DOHH2 (cell line): ENCODE data around the gene MOK.

Experiments
- H3F3A ChIP-seq: fragments of 200-600 bp; sonication (generic), shearing (Covaris generic); 2 replicates; pipeline ENCODE4 v1.6.0; 2016; ENCODE audit warnings: antibody characterized with exemption, mild to moderate bottlenecking; ENCODE audit not compliant: control insufficient read depth, insufficient read depth
- H3K27ac ChIP-seq: fragments of 200-600 bp; sonication (generic); 2 replicates; pipeline ENCODE4 v1.5.1; 2014; ENCODE audit warnings: low read depth, mild to moderate bottlenecking, low read length, moderate library complexity
- H3K27me3 ChIP-seq: fragments of 200-600 bp; sonication (generic); 2 replicates; pipeline ENCODE4 v1.6.1; 2014; ENCODE audit warnings: mild to moderate bottlenecking, low read length, mixed read lengths; ENCODE audit not compliant: control insufficient read depth
- H3K36me3 ChIP-seq: fragments of 200-600 bp; sonication (generic); 2 replicates; pipeline ENCODE4 v1.6.1; 2014; ENCODE audit warnings: mild to moderate bottlenecking, low read length, moderate library complexity, mixed read lengths; ENCODE audit not compliant: control insufficient read depth
- H3K4me1 ChIP-seq: fragments of 200-600 bp; sonication (generic); 2 replicates; pipeline ENCODE4 v1.6.1; 2014; ENCODE audit warnings: mild to moderate bottlenecking, low read length, mixed read lengths; ENCODE audit not compliant: control insufficient read depth
- H3K4me2 ChIP-seq: fragments of 200-600 bp; sonication (generic); 2 replicates; pipeline ENCODE4 v1.6.0; 2014; ENCODE audit warnings: mild to moderate bottlenecking, low read length, moderate library complexity
- H3K4me3 ChIP-seq: fragments of 200-600 bp; sonication (generic); 2 replicates; pipeline ENCODE4 v1.5.1; 2014; ENCODE audit warnings: mild to moderate bottlenecking, low read length, mixed read lengths
- H3K79me2 ChIP-seq: fragments of 200-600 bp; sonication (generic); 2 replicates; pipeline ENCODE4 v1.6.1; 2014; ENCODE audit warnings: mild to moderate bottlenecking, low read length, mixed read lengths; ENCODE audit not compliant: control insufficient read depth
- H3K9me2 ChIP-seq: fragments of 200-600 bp; sonication (generic); replicated peaks from 2 replicates; pipeline ENCODE4 v1.6.1; 2014; ENCODE audit warnings: mild to moderate bottlenecking, low read length, mixed read lengths; ENCODE audit not compliant: control insufficient read depth
- H3K9me3 ChIP-seq: fragments of 200-600 bp; sonication (generic); 2 replicates; pipeline ENCODE4 v1.6.1; 2014; ENCODE audit warnings: antibody characterized with exemption, low read length, mixed read lengths; ENCODE audit not compliant: control insufficient read depth, insufficient read depth
- H4K20me1 ChIP-seq: fragments of 200-600 bp; sonication (generic); 2 replicates; pipeline ENCODE4 v1.6.0; 2014; ENCODE audit warnings: low read depth, mild to moderate bottlenecking, antibody characterized with exemption, low read length, moderate library complexity; ENCODE audit not compliant: control insufficient read depth, insufficient read depth
- CTCF ChIP-seq: fragments of 200-600 bp; sonication (generic); IDR thresholded peaks from one replicate; pipeline ENCODE4 v1.5.1; 2014; ENCODE audit warnings: antibody characterized with exemption, mild to moderate bottlenecking, low read depth, low read length; ENCODE audit not compliant: poor library complexity, severe bottlenecking
- EZH2phosphoT487 ChIP-seq: fragments of 200-600 bp; sonication (generic); IDR thresholded peaks from 2 replicates; pipeline ENCODE4 v1.6.1; 2017; ENCODE audit warnings: borderline replicate concordance, mild to moderate bottlenecking, antibody characterized with exemption, low read length, moderate library complexity, mixed read lengths

MOK gene

GRCh38 chr14:102205560-102205959 is 99.4 kb downstream of the MOK start:
- Histone ChIP-seq H3K4me2 (no peak overlapping the region), H3K9me2 (no peaks in the 10 kb centered on the region), H3K4me1 (peaks cover 17% of the 10 kb centered on the region), H3K36me3 (peaks cover 27% of the 10 kb centered on the region), H3F3A (0 out of 2 replicates have a peak, but pooled peaks cover 2% of the 10 kb centered on the region), H3K4me3 (no peak overlapping the region), H3K27me3 (no peaks in the 10 kb centered on the region), H3K9me3 (no peaks in the 10 kb centered on the region), H3K27ac (no peak overlapping the region), H3K79me2 (peaks cover 31% of the 10 kb centered on the region), H4K20me1 (0 out of 2 replicates have a peak, but pooled peaks cover 4% of the 10 kb centered on the region)
- TF ChIP-seq CTCF (no peak), EZH2phosphoT487 (no peak)

GRCh38 chr14:102203382-102203781 is 101.6 kb downstream of the MOK start:
- no peak overlapping the region for H3K27ac ChIP-seq
- no peaks in the 10 kb centered on the region for H3K9me2 ChIP-seq
- H3K79me2 ChIP-seq, result peaks cover 33% of the 10 kb centered on the region
- TF ChIP-seq CTCF (no peak), EZH2phosphoT487 (no peak)
- no peak overlapping the region for H3K4me3 ChIP-seq
- H3K4me1 ChIP-seq, result peaks cover 18% of the 10 kb centered on the region
- H3K4me2 ChIP-seq, result no peak overlapping the region
- 0 out of 2 replicates have a peak, but pooled peaks cover 2% of the 10 kb centered on the region for H3F3A ChIP-seq
- peaks cover 19% of the 10 kb centered on the region for H3K36me3 ChIP-seq
- no peaks in the 10 kb centered on the region for H3K27me3 ChIP-seq
- H4K20me1 ChIP-seq, result 0 out of 2 replicates have a peak, but pooled peaks cover 5% of the 10 kb centered on the region
- no peaks in the 10 kb centered on the region for H3K9me3 ChIP-seq

- no peaks in the 10 kb centered on the region for H3K9me2 ChIP-seq
- peaks cover 22% of the 10 kb centered on the region for H3K36me3 ChIP-seq
- H3K27me3 ChIP-seq, result no peaks in the 10 kb centered on the region
- peaks cover 18% of the 10 kb centered on the region for H3K4me1 ChIP-seq
- peaks cover 33% of the 10 kb centered on the region for H3K79me2 ChIP-seq
- 0 out of 2 replicates have a peak, but pooled peaks cover 5% of the 10 kb centered on the region for H4K20me1 ChIP-seq
- no peak overlapping the region for H3K4me3 ChIP-seq
- 0 out of 2 replicates have a peak, but pooled peaks cover 2% of the 10 kb centered on the region for H3F3A ChIP-seq
- no peak overlapping the region for H3K4me2 ChIP-seq
- H3K9me3 ChIP-seq, result no peaks in the 10 kb centered on the region
- TF ChIP-seq CTCF (no peak), EZH2phosphoT487 (no peak)
- no peak overlapping the region for H3K27ac ChIP-seq
Observed at GRCh38 chr14:102202944-102203343, 102.0 kb downstream of the MOK start.
